HG03354 (cell line): ENCODE results near the gene LAMP1.
"Not testable (repeated sequence)": the region's sequence is repeated elsewhere in the genome, so short reads cannot be mapped to it uniquely, and the experiment has no call there.

ENCODE experiments used
- ATAC-seq: cut with Tn5 transposase; IDR thresholded peaks from one replicate; pipeline ENCODE4 v1.9.1; 2021; ENCODE audit warnings: mild to moderate bottlenecking; ENCODE audit not compliant: unreplicated experiment, poor library complexity, severe bottlenecking

LAMP1 gene

DNA sequence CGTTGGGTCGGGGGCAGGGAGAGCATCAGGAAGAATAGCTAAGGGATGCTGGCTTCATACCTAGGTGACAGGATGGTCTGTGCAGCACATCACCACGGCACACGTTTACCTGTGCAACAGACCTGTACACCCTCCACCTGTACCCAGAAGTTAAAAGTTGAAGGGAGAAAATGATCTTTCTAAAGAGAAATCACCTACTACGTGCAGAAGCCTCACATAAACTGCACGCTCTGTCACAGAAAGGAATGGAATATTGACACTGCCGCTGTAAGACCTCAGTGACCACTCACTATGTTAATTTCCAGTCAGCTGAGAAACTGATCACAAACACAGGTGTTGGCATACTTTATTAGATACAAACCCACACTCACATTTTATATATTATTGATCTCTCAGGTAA is 26.8 kb downstream of the LAMP1 start:
- no peak for ATAC-seq

DNA sequence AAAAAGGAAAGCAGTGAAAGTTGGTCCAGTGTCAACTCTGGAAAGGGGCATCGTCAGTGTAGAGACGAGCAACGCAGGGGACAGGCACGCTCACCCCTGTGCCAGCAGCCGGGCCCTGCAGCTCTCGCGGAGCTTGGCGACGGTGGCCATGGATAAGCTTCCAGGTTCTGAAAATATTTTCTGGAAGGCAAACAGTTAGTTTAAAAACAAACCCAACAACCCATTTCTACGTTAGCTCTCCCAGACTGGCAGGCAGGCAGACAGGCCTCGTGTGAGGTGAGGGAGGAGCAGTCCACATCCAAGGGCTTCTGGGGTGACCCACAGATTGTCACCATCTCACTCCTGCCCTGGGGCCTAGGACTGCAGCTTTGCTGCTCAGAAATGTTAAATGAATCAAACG is 27.4 kb downstream of the LAMP1 start:
- ATAC-seq, result no peak

DNA sequence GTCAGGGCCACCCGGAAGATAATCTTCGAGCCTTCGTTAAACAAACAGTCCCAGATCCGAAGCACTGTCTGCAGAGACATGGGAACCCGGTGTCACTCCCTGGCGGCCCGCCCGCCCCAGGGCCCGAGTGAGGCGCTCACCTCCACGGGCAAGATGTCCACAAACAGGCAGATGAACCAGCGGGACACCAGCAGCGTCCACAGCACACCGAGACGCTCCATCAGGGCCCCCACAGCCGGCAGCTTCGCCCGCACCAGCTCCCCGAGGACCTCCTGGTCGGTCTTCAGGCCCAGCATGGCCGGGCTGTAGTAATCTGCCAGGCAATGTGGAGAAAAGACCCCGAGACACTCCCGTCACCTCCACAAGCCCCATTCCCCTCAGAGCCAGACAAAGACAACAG is 28.7 kb downstream of the LAMP1 start:
- ATAC-seq, result no peak

DNA sequence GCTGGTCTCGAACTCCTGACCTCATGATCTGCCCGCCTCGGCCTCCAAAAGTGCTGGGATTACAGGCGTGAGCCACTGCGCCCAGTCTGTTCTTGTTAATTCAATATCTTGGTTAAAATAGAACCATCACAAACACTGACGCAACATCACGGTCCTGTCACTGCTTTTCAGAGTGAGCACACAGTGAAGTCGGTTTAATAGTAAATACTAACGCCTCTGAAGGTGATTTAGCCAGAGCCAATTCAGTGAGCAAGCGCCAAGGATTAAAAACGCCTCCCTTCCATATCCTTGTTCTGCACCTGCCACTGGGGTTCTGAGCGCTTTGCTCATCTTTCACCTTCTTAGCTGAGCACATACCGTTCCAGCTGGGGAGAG is 30.3 kb downstream of the LAMP1 start:
- no peak for ATAC-seq

DNA sequence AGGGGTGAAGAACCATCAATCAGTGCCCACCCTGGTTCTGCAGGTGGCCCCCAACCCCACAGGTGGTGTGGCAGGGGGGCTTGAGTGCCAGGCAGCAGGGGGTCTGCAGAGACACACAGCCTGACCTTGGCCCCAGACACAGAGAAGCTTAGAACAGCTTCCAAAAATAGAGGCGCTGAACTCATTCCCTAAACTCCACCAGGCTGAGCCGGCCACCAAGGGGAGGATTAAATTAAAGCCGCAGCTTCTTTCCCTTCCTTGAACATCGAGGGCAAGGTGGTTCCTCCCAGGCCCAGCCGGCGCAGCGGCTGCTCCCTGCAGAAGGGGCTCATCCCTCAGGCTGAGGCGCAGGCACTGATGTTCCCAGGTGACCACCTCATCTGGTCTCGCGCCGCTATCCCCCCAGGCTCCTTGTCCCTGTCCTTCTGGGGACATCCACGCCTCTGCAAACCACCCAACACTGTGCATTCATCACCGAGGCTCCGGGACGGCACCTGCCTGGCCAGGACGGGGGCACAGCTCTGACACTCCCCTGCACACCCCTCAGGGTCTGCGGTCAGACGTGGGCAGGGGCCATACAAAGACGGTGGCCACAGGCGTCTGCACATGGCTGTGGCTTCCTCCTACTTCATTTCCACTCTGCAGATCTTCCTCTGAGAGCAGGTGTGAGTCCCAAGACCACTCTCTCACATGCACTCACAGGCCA is 30.9 kb downstream of the LAMP1 start:
- no peak for ATAC-seq

DNA sequence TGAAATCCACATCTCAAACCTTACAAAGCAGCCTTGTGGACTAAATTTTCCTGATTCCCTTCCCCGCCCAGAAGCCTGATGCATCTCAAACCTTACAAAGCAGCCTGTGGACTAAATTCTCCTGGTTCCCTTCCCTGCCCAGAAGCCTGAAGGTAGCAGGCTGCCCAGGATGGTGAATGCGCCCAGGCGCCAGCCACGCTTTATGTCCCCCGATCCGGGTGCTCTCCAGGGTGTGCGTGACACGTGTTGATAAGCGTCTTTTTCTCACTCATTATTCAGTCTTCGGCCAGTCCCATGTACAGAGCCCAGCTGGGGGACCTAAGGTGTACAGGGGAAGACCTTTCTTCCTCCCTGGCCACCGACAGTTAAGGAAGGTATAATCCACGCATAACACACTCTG is 31.8 kb downstream of the LAMP1 start:
- no peak for ATAC-seq

DNA sequence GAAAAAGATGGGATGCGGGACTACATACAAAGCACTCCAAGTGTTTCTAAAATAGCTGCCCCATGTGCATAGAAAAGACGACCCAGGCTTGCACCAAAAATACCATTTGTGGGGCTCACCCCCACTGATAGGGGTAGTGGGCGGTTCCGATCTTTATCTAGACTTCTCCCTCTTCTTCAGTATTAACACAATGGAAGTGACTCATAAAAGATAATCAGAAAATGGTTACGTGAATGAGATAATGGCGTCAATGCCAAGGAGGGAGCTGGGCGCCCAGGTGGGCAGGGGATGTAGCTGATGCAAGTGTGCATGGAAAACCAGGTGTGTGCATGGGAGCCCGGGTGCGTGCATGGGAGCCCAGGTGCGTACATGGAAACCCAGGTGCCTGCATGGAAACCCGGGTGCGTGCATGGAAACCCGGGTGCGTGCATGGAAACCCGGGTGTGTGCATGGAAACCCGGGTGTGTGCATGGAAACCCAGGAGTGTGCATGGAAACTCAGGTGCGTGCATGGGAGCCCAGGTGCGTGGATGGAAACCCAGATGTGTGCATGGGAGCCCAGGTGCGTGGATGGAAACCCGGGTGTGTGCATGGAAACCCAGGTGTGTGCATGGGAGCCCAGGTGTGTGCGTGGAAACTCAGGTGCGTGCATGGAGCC is 32.7 kb downstream of the LAMP1 start:
- no peak for ATAC-seq

DNA sequence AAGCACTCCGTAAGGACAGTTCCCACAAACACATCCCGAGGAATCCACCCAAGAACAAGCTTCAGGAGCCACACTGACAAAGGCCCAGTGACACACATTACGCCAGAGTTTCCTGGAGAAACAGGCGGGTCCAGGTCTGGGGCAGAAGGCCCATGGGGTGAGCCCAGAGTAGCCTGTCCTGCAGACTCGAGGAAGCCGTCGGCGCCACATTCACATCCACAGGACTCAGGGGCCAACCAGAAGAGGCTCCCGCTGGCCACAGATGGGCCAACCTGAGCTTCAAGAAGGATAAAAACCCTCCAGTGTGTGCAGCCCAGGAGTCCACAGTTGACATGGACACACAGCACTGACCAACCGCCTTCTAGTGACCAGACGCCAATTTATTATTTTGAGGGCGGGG is 35.6 kb downstream of the LAMP1 start:
- ATAC-seq, result no peak

DNA sequence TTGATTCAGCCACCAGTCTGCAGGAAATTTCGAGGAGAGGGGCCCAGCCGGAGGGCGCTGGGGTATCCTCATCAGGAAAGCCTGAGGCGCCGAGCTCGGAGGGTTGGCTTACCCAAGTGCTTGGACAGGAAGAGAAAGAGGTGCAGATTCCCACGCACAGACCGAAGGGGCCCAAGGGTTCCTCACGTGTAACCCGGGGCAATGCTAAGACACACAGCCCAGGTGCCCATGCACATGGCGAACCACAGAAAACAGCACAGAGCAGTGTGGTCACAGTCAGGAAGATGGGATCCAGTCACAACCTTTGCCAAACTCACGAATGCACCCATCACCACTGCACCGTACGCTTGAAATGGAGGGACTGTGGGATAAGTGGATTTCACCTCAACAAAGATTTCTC is 36.0 kb downstream of the LAMP1 start:
- ATAC-seq, result no peak

DNA sequence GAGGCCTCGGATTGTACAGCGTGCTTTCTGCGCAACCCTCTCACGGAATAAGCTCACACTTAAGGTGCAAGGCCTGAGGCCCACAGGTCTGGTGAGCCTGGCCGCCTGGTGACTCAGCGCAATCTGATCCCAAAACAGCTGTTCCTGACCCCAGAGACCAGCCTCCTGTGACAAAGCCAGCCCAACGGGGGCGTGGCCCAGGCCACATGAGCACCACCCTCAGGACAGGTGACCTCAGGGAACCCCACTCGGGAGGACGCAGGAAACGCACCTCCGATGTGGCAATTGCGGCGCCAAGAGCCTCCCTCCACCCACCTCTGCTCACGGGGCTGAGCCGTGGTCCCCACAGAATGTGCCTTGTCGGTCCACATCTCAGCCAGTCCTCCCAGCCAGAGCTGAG is 40.5 kb downstream of the LAMP1 start:
- ATAC-seq, result no peak

DNA sequence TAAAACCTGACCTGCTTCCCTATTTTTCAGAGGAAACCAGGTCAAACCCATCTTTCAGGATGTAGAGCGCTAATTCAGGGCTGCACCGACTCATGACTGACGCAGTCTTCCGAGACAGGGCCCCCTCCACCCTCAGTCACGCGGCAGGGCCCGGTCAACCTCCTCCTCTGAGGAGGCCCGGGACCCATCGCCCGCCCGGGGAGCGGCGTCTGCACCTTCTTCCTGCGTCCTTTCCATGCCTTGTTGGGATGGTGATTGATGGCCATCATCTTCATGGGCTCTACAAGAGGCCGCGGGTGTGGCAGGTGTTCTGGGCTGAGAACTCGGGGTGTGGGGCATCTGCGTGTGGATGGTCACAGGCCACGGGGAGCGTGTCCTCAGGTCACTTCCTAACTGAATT is 40.9 kb downstream of the LAMP1 start:
- ATAC-seq, result no peak

DNA sequence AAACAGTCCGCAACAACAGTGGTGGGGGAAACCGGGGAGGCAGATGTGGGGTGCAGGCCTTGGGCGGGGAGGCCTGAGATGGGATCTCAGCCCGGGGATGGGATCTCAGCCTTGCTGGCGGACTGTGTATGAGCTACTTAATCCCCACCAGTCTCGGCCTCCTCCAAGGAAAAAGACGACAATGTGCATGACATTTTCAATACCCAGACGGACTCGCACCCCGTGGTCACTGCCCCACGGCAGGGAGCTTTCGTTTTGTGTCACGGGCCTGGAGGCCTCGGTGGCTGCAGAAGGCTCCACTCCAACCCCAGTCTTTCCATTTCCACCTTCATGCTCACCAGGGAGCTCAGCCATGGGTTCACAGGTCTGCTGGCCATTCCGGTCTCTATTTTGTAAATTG is 41.4 kb downstream of the LAMP1 start:
- no peak for ATAC-seq

DNA sequence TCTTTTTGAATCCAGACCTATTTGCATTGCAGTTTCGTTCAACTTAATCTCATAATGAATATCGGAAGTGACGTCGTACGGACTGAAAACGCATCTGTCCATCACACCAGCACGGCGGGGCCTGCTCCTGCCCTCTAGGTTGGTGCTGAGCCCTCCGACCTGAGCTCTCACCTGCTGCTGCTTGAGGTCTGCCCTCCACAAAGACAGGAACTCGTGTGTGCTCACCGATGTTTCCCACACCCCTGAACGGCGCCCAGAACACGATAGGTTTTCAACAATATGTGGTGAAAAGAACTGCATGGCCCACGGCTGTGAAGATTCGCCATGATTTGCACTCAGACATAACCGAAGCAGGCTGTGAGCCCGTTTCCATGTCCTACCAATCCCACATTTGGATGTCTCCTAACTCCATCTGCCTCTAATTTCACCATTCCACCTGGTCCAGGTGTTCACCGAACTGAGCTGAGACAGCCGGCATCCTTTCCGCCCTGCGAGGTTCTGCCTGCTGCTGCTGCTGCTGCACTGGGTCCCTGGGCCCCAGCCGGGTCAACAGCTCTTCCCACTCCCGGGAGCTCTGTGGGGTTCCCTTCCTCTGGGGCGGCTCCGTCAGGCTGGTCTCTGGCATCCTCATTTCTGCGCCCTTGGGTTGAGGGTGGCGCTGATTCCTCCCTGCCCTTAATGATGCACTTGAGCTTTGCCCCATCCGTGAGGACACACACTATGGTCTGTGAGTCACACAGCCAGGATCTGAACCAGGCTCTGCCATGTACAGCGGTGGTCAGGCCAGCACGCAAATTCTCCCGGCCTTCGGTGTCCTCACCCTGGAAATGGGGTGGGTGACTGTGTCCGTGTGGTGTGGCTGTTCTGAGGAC is 46.0 kb downstream of the LAMP1 start:
- no peak for ATAC-seq

DNA sequence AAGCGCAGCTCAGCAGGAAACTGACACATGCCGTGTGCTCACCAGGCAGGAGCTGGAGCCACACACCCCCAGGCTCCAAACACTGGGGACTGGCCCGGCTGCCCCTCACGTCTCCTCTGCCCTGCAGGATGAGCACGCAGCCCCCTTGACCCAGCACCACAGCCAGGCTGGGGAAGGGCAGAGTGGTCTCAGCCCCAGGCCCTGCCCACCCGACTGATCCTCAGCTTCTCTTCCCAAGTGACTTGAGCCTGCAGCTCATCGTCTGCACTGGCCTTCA is 46.6 kb downstream of the LAMP1 start:
- no peak for ATAC-seq

DNA sequence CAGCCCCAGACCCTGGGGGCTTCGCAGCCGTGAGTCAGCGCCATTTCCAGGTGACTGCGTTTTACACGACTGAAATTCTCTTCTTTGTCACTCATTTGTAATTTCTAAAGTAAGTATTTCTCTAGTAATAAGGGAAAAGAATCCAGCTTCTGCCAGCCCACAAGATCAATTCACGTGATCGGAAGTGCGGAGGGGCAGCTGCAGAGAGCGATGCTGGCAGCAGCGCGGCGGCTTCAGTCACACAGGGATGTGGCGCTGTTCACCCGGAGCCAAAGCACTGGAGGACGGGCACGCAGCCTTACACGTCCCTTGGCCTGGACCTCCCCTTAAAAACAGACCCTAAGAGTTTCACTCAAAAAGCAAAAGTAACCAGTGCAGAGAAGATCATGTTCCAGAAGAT is 48.4 kb downstream of the LAMP1 start:
- ATAC-seq, result no peak

DNA sequence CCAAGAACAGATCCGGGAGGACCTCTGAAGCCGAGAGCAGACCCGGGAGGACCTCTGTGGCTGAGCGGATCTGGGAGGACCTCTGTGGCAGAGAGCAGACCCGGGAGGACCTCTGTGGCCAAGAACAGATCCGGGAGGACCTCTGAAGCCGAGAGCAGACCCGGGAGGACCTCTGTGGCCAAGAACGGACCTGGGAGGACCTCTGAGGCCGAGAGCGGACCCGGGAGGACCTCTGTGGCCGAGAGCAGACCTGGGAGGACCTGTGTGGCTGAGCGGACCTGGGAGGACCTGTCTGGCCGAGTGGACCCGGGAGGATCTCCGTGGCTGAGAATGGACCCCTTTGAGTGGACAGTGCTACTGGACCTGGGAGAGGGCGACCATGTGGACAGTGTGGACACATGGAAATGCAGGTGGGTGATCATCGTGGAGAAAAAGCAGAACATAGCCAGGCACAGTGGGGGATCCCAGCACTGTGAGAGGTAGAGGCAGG is 50.7 kb downstream of the LAMP1 start:
- ATAC-seq, result not testable (repeated sequence)

DNA sequence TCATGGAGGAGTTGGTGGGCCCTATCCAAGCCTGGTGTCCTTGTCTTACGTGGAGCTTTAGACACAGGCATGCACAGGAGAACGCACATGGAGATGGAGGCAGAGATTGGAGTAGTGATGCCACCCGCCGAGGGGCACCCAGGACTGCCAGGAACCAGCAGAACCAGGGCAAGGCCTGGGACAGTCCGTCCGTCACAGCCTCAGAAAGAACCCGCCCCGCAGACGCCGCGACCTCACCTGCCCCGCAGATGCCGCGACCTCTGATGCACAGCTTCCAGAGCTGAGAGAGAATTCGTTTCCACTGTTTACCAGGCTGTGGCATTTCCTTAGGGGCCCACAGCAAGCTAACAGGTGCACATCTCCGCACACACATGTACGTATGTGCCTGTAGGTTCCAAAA is 51.6 kb downstream of the LAMP1 start:
- no peak for ATAC-seq

DNA sequence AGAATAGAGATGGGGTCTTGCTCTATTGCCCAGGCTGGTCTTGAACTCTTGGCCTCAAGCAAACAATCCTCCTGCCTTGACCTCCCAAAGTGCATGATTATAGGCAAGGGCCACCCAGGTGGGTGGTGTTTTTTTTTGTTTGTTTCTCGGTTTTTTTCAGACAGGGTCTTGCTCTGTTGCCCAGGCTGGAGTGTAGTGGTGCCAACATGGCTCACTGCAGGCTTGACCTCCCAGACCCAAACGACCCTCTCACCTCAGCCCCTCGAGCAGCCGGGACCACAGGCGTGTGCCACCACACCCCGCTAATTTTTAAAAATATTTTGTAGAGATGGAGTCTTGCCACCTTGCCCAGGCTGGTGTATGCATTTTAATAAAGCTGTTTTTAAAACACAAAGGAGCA is 52.0 kb downstream of the LAMP1 start:
- ATAC-seq, result no peak

DNA sequence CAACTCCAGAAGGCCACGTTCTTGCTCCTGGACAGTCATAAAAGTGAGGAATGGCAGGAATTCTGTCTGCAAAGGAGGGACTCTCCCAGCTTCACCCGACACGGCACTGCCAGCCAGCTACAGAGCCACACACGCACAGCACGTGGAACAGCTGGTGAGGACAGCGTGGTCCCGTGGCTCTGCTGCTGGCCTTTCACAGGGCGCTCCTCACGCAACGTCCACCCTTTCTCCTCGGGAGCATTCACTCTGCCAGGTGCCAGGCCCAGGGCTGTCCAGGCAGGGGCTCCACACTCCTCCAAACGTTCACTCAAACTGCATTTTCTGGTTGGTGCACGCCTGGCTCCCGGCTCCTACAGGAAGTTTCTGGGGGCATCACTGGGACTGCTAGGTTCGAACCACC is 52.5 kb downstream of the LAMP1 start:
- no peak for ATAC-seq

DNA sequence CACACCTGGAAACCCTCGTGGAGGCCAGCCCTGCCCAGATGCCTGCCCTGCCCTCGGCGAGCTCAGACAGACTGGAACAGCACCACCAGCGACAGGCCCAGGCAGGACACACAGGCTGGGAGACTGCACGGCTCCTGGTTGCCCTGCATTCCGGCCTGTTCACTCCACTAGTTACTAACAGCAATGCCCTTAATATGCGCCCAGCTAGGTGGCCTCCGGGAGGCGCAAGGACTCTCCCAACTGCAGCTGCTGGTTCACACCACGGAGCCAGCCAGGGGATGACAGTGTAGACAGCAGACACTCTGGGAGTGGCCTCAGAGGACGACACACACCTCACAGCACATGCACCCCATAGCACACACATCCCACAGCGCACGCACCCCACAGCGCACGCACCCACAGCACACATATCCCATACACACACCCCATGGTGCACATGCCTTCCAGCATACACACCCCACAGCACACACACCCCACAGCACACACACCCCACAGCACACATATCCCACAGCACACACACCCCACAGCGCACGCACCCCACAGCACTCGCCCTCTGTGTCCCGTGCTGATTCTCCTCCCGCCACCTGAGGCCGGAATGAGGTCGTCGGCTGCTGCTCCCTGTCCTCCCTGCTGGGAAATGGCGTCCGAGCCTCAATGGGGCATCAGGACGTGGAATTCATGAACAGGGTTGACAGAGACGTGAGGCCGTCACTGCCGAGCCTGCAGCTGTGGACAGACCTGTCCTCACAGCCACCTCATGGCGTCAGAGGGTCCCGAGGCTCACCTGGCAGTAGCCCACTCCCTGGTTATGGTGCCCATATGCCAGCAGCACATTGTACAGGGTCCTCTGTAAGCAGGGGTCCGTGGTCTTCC is 53.3 kb downstream of the LAMP1 start:
- ATAC-seq, result no peak
